NOMO-1 treated with DMSO at 0.1 percent for 48 hours (cell line): Measurements from ENCODE around the gene CYB5D1.

ENCODE experiments used
- DNase-seq: peaks from one replicate; lab custom pipeline; 2025; ENCODE audit not compliant: unreplicated experiment; lab: John Stamatoyannopoulos, UW

Gene CYB5D1

GRCh38 chr17:7884581-7885366, 27.0 kb downstream of the CYB5D1 start:
- DNase-seq = no peak

- peak; percentile 63 for DNase-seq
Observed at GRCh38 chr17:7885367-7886226, 27.8 kb downstream of the CYB5D1 start.

GRCh38 chr17:7886227-7887037, 28.6 kb downstream of the CYB5D1 start:
- DNase-seq = peak; percentile 34

- DNase-seq = peak; percentile 97
Observed at GRCh38 chr17:7887038-7887481, 29.3 kb downstream of the CYB5D1 start.

- DNase-seq = peak; percentile 97
Observed at GRCh38 chr17:7887482-7888183, 29.8 kb downstream of the CYB5D1 start.

GRCh38 chr17:7888184-7888920, 30.5 kb downstream of the CYB5D1 start, which contains the start of gene CHD3:
Gene CHD3, plus strand, starts transcription at chr17:7888789. Its CDS starts 212 bp downstream, at chr17:7889001.
- DNase-seq = no peak

- no peak for DNase-seq
Observed at GRCh38 chr17:7889166-7889955, 31.6 kb downstream of the CYB5D1 start.

GRCh38 chr17:7893187-7893880, 35.5 kb downstream of the CYB5D1 start:
- no peak for DNase-seq

GRCh38 chr17:7894226-7894625, 36.4 kb downstream of the CYB5D1 start:
- DNase-seq = no peak

GRCh38 chr17:7894866-7895265, 37.1 kb downstream of the CYB5D1 start:
- no peak for DNase-seq

GRCh38 chr17:7897090-7897489, 39.3 kb downstream of the CYB5D1 start:
- no peak for DNase-seq

GRCh38 chr17:7897773-7898172, 40.0 kb downstream of the CYB5D1 start:
- no peak for DNase-seq

- no peak for DNase-seq
Observed at GRCh38 chr17:7903154-7904103, 45.6 kb downstream of the CYB5D1 start.

GRCh38 chr17:7909089-7909488, 51.3 kb downstream of the CYB5D1 start:
- DNase-seq = no peak

- DNase-seq = no peak
Observed at GRCh38 chr17:7910281-7910680, 52.5 kb downstream of the CYB5D1 start.

GRCh38 chr17:7910711-7911110, 52.9 kb downstream of the CYB5D1 start:
- DNase-seq = no peak

GRCh38 chr17:7911116-7911515, 53.3 kb downstream of the CYB5D1 start:
- no peak for DNase-seq
